Heart right ventricle (tissue), 16 donors: ENCODE measurements around the gene CDX2. TPM values are rescaled to one million over a fixed set of nuclear protein-coding genes. Genes with fewer than 3 reads are reported as not detected.

Experiments
- ATAC-seq, 8 donors: fragments of 200-7000 bp; cut with Tn5 transposase; one replicate each; pipeline ENCODE4 v1.9.1; 2020; ENCODE audit warnings: mild to moderate bottlenecking in 8 of 8, moderate library complexity in 8 of 8, moderate number of reproducible peaks in 1 of 8
- DNase-seq, 2 donors: peaks; one replicate each; pipeline ENCODE4 v3.0.0-alpha.2; 2020
- H3K27ac ChIP-seq, 10 donors: fragments of 200-600 bp; sonication (generic) in 2 of 10; one replicate each; pipeline versions ENCODE4 v1.5.0 to v1.8.0; 2020 to 2022; ENCODE audit warnings: mild to moderate bottlenecking in 3 of 10
- H3K27me3 ChIP-seq, 7 donors: fragments of 200-600 bp; one replicate each; pipeline ENCODE4 v1.8.0; 2021 to 2022; ENCODE audit warnings: mild to moderate bottlenecking in 2 of 7
- H3K36me3 ChIP-seq, 9 donors: fragments of 200-600 bp; sonication (generic) in 1 of 9; one replicate each; pipeline versions ENCODE4 v1.5.0 to v1.8.0; 2020 to 2022; ENCODE audit warnings: mild to moderate bottlenecking in 2 of 9
- H3K4me1 ChIP-seq, 9 donors: fragments of 200-600 bp; sonication (generic) in 1 of 9; one replicate each; pipeline versions ENCODE4 v1.5.0 to v1.8.0; 2020 to 2022; ENCODE audit warnings: mild to moderate bottlenecking in 4 of 9
- H3K4me3 ChIP-seq, 10 donors: fragments of 200-600 bp; sonication (generic) in 2 of 10; one replicate each; pipeline versions ENCODE4 v1.5.0 to v1.8.0; 2020 to 2022; ENCODE audit warnings: mild to moderate bottlenecking in 7 of 10, moderate library complexity in 2 of 10
- H3K9me3 ChIP-seq, 11 donors: fragments of 200-600 bp in 10 of 11; sonication (generic) in 2 of 11; one replicate each; pipeline versions ENCODE4 v1.5.0 to v1.8.0; 2013 to 2022; ENCODE audit warnings: mild to moderate bottlenecking in 2 of 11, control low read depth in 1 of 11, moderate library complexity in 1 of 11
- WGBS, 2 donors: extraction: QIAGEN DNeasy Blood & Tissue Kit; methylation state at CpG; one replicate each; pipeline ENCODE4 v1.1.7; 2013; ENCODE audit warnings: inconsistent platforms in 1 of 2; 5-methylcytosine and 5-hydroxymethylcytosine counted together
- intact Hi-C, 10 donors: fragments of 100-400 bp; cut with DNase I; formaldehyde crosslinking; loops; one replicate each; pipeline versions ENCODE4 v1.11.1 to v1.14.2; 2022
- polyA plus RNA-seq, 2 donors: library from polyadenylated mRNA; stranded (reverse); fragments of 200-250 nt; gene quantifications; one replicate each; pipeline ENCODE4 v1.2.3, GENCODE V29; 2013
- total RNA-seq, 10 donors: library from RNA; stranded (reverse); fragmentation: NEBNext Ultra II Directional in 3 of 10; extraction: Animal tissue kit (Norgen Biotek cat#: 25700) in 3 of 10; gene quantifications; one replicate each; pipeline versions ENCODE4 v1.2.1 to v1.2.4, GENCODE V29; 2021 to 2023
- TF ChIP-seq, protein P1 (sequence below), 9 donors: fragments of 200-600 bp; sonication (generic) in 2 of 9; IDR thresholded peaks; one replicate each; pipeline versions ENCODE4 v1.5.0 to v1.8.0; 2021 to 2022; ENCODE audit warnings: antibody characterized with exemption in 9 of 9, mild to moderate bottlenecking in 5 of 9, moderate library complexity in 1 of 9
- donor health status: Arrhythmogenic right ventricular cardiomyopathy.
- donor health status: ischemic (EF 13 %, LVEDD 7.1; RV severe dilation, severe dysfunction).
- donor health status: healthy with polysubstance abuse.
- donor health status: DM: no; HTN: yes; CAD: no.
- donor health status: DM: no; HTN: no; CAD: no.
- donor health status: ischemic (EF 25% LVEDD 6.9; RV normal size, moderate dysfunction).
- donor health status: ischemic (EF 25% LVEDD 5.7; RV mildly dilated, moderate dysfunction).
- donor health status: healthy.
- donor health status: DM: yes; HTN: yes; CAD: no.
- donor health status: Ischemic cardiomyopathy.
- donor health status: ischemic (EF 35%, LVEDD 5.7; RV mildly dilated, moderate dysfunction).
- donor health status: nonischemic (EF 11% LVEDD 7.7; RV severe dilation, severe dysfunction).
- donor health status: DM: yes; HTN: yes; CAD: no.
- donor health status: PGD.
- donor health status: ischemic (EF 29% LVEDD 5.4; RV normal size, mild dysfunction).
- donor health status: nonischemic (EF 23%, LVEDD 6.1; RV moderate dilation, normal function).

Gene CDX2
- total and polyA plus RNA-seq, 12 donors: not detected

DNA sequence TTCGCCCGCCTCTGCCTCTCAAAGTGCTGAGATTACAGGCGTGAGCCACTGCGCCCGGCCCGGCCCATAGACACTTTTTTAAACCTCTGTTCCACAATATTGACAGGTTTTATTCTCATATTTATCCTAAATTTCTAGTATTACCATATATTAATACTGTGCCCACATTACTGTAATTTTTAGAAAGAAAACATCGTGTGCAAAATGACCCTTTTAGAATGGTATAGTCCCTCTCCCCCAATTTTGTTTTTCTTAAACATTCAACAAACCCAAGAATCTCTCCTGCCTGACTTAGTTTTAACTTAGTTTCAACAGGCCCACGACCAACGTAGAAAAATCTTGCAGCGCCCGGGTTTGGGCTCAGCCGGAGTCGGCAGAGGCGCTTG lies 9.1 kb downstream of the CDX2 start:
- H3K4me3 ChIP-seq: peak overlapping the region in 9 of 10 donors; percentile 0 to 46 (median 34)
- H3K27me3 ChIP-seq: peaks cover 26 to 100% (median 100%) of the 10 kb centered on the region in 7 donors
- H3K4me1 ChIP-seq: peaks cover 3 to 22% (median 17%) of the 10 kb centered on the region in 9 donors
- ATAC-seq (no peak), DNase-seq (no peak)
- TF ChIP-seq, protein P1, sequence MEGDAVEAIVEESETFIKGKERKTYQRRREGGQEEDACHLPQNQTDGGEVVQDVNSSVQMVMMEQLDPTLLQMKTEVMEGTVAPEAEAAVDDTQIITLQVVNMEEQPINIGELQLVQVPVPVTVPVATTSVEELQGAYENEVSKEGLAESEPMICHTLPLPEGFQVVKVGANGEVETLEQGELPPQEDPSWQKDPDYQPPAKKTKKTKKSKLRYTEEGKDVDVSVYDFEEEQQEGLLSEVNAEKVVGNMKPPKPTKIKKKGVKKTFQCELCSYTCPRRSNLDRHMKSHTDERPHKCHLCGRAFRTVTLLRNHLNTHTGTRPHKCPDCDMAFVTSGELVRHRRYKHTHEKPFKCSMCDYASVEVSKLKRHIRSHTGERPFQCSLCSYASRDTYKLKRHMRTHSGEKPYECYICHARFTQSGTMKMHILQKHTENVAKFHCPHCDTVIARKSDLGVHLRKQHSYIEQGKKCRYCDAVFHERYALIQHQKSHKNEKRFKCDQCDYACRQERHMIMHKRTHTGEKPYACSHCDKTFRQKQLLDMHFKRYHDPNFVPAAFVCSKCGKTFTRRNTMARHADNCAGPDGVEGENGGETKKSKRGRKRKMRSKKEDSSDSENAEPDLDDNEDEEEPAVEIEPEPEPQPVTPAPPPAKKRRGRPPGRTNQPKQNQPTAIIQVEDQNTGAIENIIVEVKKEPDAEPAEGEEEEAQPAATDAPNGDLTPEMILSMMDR (IDR thresholded peaks at IDR 0.05): no peak
- H3K27ac ChIP-seq: no peak overlapping the region
- H3K36me3 ChIP-seq: no peaks in the 10 kb centered on the region
- 7 to 8% methylated on average over 14 of the region's 14 CpGs for WGBS, 2 donors
- intact Hi-C loops: loop anchor here in 4 of 10 donors (10.0 kb wide), 1 partner anchor 125 kb away; no protein-coding TSS in a partner anchor
- no peaks in the 10 kb centered on the region for H3K9me3 ChIP-seq

DNA sequence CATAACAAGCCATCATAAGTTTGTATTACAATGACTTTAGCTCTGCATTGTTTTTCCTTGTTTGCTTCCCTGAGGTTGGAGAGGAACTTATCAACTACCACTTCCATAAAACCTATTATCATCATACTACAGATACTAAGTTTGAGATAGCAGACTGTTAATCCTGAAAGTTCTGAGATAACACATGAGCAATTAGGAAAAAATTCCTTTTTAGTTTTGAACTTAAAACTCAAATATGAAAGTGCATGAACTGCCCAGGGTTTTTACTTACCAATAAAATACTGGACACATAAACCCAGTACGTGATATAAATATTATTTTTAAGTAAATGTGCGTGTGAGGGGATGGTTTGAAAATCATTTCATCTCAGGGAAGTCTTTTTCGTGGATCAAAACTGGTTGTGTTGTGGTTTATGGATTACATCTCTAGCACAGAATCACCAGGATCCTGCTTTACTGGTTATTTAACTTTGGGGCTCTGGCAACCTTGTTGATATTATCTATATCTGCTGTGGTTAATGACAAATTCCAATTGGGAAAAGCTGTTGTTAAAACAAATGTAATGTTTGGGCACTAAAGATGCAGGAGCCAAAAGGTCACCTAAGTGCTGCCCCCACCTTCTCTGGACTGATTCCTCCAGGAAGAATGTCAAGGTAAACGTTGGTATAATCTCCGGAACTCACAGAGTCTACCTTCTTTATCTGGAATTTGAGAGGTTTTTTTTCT lies 12.4 kb downstream of the CDX2 start:
- DNase-seq: no peak
- WGBS, 2 donors: 18 to 22% methylated on average over 5 of the region's 5 CpGs
- Histone ChIP-seq H3K9me3 (no peaks in the 10 kb centered on the region), H3K27me3 (peaks cover 34 to 100% (median 100%) of the 10 kb centered on the region in 7 donors), H3K4me1 (peaks cover 5 to 36% (median 33%) of the 10 kb centered on the region in 9 donors), H3K4me3 (no peak overlapping the region), H3K36me3 (no peaks in the 10 kb centered on the region), H3K27ac (no peak overlapping the region)
- ATAC-seq: no peak
- intact Hi-C loops: loop anchor here in 4 of 10 donors (10.0 kb wide), 1 partner anchor 122 kb away; no protein-coding TSS in a partner anchor
- TF ChIP-seq, protein P1 (IDR thresholded peaks at IDR 0.05): no peak

DNA sequence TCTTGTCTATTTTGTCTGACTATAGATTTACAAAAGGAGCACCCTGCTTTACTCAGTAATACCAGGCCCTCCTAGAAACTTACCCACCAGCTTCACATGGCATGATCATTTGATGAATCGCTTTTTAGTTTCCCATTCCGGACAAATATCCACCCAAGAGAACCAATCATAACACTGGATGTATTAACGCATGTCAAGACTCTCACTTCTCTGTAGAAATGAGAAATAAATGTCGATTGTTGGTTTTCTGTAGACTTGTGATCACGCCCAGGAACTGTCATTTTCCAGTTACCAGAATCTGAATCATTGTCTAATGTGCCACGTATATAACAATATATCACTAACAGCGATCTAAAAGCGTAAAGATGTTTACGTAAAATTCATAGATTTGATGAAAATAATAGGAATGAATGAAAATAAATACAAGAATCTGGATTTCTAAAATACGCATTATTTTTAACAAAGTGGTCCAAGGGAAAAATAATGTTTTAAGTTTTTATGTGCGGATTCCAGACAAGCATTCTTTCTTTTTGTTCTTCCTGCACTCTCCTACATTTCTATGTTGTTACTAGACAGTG lies 14.0 kb downstream of the CDX2 start:
- ATAC-seq: no peak
- TF ChIP-seq, protein P1 (IDR thresholded peaks at IDR 0.05): no peak
- DNase-seq: no peak
- Histone ChIP-seq H3K4me3 (no peak overlapping the region), H3K27ac (no peak overlapping the region), H3K4me1 (peaks cover 2 to 24% (median 20%) of the 10 kb centered on the region in 9 donors), H3K36me3 (no peaks in the 10 kb centered on the region), H3K9me3 (peaks cover 0 to 5% (median 0%) of the 10 kb centered on the region in 11 donors), H3K27me3 (peaks cover 27 to 100% (median 96%) of the 10 kb centered on the region in 7 donors)
- WGBS, 2 donors: 42 to 44% methylated on average over 11 of the region's 11 CpGs
- intact Hi-C loops: loop anchor here in 4 of 10 donors (10.0 kb wide), 1 partner anchor 120 kb away; no protein-coding TSS in a partner anchor

DNA sequence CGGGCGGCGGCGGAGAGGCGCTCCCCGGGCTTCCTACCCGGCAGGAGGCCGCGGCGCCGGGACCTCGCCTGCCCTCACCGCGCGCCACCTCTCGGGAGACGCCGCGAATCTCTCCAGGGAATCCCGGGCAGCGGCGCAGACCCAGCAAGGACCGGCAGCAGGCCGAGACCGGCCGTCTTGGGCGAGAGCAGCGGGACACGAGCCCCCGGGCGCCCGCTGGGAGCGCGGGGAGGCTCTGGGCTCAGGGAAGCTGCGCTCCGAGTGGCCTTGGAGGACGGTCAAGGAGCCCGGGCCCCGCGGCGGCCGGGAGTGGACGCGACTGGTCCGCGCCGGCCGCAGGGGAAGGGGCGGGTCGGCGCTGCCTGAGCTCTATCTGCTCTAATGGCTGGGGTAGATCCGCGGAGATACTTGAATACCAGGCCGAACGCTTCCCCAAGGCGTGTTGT lies 14.7 kb downstream of the CDX2 start:
- TF ChIP-seq, protein P1 (IDR thresholded peaks at IDR 0.05): no peak
- H3K27me3 ChIP-seq: peaks cover 22 to 100% (median 96%) of the 10 kb centered on the region in 7 donors
- peak overlapping the region; percentile 20 to 56 (median 44) for H3K4me3 ChIP-seq
- 2% methylated on average over 56 of the region's 56 CpGs for WGBS, 2 donors
- no peak overlapping the region for H3K27ac ChIP-seq
- no peaks in the 10 kb centered on the region for H3K36me3 ChIP-seq
- ATAC-seq (peak in 4 of 8 donors; percentile 37 to 66 (median 64)), DNase-seq (no peak)
- intact Hi-C loops: loop anchor here in 4 of 10 donors (10.0 kb wide), 1 partner anchor 120 kb away; no protein-coding TSS in a partner anchor
- peaks cover 0 to 10% (median 0%) of the 10 kb centered on the region in 11 donors for H3K9me3 ChIP-seq
- peaks cover 2 to 17% (median 13%) of the 10 kb centered on the region in 9 donors for H3K4me1 ChIP-seq
